ENCODE data around the gene MPHOSPH8.
"Not testable (repeated sequence)": the region's sequence is repeated elsewhere in the genome, so short reads cannot be mapped to it uniquely, and the experiment has no call there.

The MPHOSPH8 gene

GRCh38 chr13:19685437-19685836, 52.0 kb downstream of the MPHOSPH8 start:
- DNase-seq (ENCODE audit: low read depth in 3 of 3) = no peak

GRCh38 chr13:19691447-19691846, 58.0 kb downstream of the MPHOSPH8 start:
- not testable (repeated sequence) for DNase-seq (ENCODE audit: low read depth in 3 of 3)

GRCh38 chr13:19695428-19695827, 62.0 kb downstream of the MPHOSPH8 start:
- DNase-seq (ENCODE audit: low read depth in 3 of 3) = no peak

- DNase-seq (ENCODE audit: low read depth in 3 of 3) = no peak
These were observed 62.4 kb downstream of the MPHOSPH8 start for GRCh38 chr13:19695829-19696228.

GRCh38 chr13:19700963-19701362, 67.5 kb downstream of the MPHOSPH8 start:
- not testable (repeated sequence) for DNase-seq (ENCODE audit: low read depth in 3 of 3)

- DNase-seq (ENCODE audit: low read depth in 3 of 3) = not testable (repeated sequence)
These were observed 68.2 kb downstream of the MPHOSPH8 start for GRCh38 chr13:19701619-19702018.

GRCh38 chr13:19704256-19704655, 70.8 kb downstream of the MPHOSPH8 start:
- DNase-seq (ENCODE audit: low read depth in 3 of 3) = not testable (repeated sequence)

GRCh38 chr13:19709039-19709438, 75.6 kb downstream of the MPHOSPH8 start:
- DNase-seq (ENCODE audit: low read depth in 3 of 3) = not testable (repeated sequence)

GRCh38 chr13:19709782-19710181, 76.3 kb downstream of the MPHOSPH8 start:
- not testable (repeated sequence) for DNase-seq (ENCODE audit: low read depth in 3 of 3)

GRCh38 chr13:19713186-19713965, 79.9 kb downstream of the MPHOSPH8 start:
- no peak for DNase-seq (ENCODE audit: low read depth in 3 of 3)

- DNase-seq (ENCODE audit: low read depth in 3 of 3) = no peak
These were observed 86.6 kb downstream of the MPHOSPH8 start for GRCh38 chr13:19720039-19720438.
